Astrocyte of the hippocampus (primary cell): Measurements from ENCODE around the gene LATS2.
A peak's percentile ranks its signal among the peaks of the same experiment; 100 is the strongest.

Source experiments
- DNase-seq: peaks from one replicate; pipeline ENCODE4 v3.0.0; 2011; ENCODE audit warnings: low read depth, low spot score

LATS2 gene

DNA sequence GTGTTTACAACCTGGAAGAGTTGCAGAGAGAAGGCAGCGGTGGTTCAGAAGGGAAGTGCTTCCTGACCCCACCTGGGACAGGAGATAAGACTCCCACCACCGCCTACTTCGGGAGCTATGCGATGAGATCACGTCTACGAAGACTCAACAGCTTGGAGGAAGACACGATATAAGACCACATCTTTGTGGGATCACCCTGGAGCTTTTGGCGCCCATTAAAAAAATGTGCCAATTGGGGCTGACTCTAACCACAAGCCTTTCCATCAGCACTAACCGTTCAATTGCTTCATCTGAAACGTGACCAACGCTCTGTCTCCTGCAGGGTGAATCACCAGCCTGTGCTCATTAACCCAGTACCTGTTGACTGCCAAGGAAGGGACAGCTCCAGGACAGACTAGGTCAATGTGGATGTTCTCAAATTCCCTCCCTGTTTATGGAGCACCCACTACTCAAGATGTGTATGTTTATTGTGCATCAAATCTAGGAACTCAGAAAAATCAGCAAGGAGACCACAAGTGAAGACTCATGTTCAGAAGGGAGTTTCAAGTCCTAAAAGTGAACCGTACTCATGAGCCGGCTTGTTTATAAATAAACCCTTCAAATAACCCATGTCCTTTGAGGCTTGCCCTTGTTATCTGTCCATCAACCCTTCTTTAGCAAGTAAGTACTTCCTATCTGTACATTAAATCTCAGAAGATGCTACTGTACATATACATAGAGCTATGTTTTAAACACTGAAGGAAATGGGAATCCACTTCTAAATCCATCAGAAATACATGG, 67.5 kb downstream of the LATS2 start:
- peak; percentile 79 for DNase-seq

DNA sequence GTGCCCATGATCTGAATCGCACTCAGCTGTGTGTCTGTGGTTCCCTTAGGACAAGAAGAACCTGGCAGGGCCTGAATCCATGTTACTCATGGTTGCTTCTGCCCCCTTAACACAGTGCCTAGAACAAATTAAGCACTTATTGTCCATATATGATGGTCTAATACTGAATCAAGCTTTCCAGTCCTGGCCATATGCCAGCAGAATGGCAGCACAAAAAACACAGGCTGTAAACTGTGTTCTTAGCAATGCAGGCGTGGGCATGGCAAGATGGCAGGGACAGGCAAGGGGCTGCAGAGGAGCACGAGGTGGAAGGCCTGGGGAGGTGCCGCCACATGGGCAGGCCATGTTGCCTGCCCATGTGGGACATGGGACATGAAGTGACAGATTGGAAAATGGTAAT, 68.2 kb downstream of the LATS2 start:
- no peak for DNase-seq

DNA sequence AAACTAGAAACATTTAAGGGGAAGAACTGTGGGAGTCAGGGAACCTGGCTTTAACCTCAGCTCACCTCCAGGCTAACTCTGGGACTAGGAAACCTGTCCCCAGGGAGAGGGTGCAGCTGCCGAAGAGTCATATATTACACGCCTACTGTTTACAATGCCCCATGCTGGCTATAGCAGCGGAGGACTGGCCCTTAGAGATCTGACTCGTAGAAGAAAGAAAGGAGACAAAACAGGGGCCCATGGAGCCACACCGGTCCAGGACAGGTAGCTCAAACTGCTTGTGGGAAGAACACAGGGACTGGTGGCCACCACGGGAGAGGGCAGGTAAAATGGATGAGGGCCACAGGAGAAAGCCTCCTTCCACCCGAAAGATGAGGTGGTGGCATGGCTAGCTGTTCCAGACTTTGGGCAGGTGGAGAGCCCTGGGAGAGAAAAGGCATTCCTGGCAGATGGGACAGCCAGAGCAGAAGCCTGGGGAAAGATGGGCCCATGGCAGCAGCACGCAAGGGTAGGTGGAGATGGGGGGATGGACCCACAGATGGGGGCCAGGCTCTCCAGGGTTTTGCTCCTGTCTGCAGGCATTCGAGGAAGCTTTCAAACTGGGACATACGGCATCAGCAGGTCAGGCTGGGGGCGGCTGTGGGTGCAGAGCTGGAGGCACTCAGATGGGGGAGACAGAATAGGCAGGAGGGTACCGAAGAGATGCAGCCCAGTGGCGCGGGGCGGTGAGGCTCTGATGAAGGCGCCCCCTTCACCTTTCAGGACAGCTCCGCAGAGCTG, 69.5 kb downstream of the LATS2 start:
- no peak for DNase-seq

DNA sequence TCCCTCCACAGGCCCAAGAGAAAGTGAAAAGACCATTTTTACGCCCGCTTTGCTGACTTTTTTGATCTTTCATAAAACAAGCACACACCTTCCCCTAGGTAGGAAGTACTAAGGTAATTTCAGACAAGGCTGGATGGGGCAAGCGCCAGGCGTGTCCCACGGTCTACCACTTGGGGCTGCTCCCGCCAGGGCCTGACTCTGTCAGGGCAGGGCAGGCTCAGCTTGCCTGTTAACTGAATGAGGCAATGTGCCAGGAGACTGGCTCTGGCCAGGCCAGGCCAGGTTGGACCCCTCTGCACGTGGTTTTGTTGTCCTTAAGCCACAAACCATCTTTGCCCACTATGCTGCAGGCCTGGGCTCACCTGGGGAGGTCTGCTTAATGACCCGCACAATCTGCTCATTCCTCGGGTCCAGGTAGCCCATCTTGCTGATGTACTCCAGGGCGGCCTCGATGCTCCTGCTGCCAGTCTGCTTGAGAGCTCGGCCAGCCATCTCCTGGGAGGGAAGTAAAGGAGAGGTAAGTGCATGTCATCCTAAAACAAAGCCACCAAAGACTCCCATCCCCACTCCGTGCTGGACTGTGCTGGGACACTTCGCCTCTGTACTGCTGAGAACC, 70.4 kb downstream of the LATS2 start:
- no peak for DNase-seq

DNA sequence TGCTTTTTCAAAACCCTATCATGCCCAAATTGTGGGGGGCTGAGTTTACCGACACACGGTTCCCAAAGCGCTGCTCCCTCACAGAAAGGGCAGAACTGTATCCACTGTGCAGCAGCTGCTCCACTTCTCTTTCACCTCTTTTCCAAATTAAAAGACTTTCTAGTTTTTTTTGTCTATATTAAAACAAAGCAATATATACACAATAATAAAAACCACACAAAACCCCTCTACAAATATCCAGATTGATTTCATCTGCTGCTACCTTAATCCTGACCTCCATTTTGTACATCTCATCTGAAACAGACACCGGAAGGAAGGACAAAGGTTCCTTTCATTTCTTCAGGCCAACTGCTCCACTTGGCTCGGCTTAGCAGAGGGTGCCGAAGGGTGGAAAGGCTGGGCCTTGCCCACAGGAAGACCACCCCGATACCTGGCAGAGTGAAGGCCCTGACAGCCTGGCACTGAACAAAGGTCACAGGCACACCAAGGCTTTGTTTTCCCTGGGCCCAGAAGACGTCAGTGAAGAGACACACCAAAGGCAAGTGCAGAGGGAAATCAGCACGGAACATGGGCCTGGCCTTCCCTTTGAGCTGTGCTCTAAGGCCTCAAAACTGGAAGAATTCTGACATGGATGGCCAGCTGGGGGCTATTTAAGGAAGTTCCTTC, 71.6 kb downstream of the LATS2 start:
- no peak for DNase-seq

DNA sequence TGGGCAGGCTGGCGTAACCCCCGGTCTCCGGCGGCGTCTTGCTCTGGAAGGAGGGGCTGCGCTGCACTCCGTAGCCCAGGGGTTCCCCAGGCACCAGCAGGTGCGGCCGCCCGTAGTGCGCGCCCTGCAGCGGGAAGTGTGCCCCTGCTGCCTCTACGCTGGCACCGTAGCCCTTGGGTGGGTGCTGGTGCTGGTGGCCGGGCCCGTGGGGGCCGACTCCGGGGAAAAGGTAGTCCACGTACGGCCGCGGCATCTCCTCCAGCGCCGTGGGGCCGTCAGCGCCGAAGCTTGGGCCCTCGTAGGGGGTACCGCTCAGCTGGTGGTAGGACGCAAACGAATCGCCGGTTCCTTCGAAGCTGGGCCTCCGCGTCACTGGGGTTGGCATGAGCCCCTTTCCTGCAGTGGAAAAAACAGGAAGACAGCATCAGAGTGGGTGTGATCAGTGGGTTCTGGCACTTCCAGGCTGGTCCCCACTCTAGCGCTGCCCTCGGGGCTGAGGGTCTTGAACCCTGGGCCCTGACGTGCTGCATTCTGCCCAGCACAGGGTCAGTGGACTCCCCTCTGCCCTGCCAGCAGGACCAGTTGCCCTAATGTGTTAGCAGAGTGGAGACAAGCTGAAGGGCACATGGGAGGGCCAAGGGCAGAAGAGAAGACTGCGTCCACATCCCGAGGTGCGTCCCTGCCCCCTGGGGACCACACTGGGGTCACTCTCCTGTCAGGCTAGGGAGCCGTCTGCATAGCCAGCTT, 72.3 kb downstream of the LATS2 start:
- no peak for DNase-seq

DNA sequence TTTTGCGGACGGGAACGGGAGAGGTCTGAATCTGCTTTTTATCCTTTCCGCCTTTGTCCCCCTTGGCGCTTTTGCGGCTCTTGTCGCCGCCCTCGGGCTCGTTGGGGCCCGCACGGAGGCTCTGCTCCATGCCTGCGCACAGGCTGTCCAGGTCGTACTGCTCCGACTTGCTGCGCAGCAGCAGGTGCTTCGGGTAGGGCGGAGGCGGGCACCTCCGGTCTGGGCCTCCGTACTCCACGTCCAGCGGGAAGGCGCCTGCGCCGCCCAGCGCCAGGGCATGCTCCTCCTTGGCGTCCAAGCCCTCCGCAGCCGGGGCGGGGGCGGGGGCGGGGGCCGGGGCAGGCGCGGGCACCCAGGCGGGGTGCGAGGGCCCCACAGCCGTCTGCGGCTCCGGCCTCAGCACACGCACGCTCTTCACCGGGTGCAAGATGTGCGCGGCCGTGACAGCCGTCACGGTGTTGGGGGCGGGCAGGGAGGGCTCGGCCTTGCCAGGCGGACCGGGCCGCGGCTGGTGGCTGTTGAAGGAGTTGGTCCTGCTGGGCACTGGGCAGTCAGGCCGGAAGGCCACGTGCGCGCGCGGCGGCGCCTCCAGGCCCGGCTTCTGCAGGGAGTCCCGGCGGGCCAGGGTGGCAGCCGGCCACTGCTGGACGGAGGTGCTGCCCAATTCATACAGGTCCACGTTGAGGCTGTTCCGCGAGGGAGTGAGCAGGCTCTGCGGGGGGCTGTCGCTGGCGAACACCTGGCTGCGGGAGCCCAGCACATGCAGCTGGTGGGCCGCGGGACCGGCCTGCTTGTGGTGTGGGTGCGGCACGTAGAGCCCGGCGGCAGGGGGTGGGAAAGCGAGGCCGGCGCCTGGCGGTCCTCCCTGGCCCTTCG, 73.1 kb downstream of the LATS2 start:
- DNase-seq: no peak

DNA sequence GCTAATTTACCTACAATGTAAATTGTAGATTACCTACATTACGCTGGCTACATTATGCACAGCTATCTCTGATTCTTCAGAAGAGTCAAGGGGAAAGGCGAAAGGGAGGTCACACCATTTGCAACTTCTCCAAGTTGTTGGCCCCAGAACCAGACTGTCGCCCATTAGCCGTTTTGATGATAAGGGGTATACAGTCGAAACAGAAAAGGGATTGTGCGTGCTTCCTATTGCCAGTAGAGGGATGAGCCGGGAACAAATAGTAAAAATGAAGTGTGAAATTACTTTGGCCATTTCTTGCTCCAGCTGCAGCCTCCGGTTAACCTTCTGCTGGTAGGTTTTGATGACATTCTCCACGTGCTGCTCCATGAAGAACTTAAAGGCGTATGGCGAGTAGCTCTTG, 73.8 kb downstream of the LATS2 start:
- DNase-seq: no peak

DNA sequence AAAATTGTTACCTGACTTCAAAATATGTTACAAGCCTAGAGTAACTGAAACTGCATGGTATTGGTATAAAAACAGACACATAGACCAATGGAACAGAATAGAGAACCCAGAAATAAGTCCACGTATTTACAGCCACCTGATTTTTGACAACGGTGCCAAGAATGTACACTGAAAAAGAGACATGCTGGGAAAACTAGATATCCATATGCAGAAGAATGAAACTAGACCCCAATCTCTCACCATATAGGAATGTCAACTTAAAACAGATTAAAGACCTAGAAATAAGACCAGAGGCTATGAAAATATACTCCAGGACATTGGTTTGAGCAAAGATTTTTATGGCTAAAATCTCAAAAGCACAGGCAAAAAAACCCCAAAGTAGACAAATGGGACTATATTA, 76.5 kb downstream of the LATS2 start:
- DNase-seq: no peak

DNA sequence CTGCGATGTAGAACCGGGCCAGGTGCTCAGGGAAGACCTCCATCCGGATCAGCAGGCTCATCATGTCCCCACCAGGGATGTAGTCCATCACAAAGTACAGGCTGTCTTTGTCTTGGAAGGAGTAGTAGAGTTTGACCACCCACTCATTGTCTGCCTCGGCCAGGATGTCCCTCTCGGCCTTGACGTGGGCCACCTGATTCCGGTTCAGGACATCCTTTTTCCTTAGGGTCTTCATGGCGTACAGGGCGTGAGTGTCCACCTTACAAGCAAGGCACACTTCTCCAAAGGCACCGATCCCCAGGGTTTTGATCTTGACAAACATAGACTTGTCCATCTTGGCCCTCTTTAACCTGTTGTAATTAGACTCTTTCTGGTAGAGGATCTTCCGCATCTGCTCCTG, 78.0 kb downstream of the LATS2 start:
- DNase-seq: no peak

DNA sequence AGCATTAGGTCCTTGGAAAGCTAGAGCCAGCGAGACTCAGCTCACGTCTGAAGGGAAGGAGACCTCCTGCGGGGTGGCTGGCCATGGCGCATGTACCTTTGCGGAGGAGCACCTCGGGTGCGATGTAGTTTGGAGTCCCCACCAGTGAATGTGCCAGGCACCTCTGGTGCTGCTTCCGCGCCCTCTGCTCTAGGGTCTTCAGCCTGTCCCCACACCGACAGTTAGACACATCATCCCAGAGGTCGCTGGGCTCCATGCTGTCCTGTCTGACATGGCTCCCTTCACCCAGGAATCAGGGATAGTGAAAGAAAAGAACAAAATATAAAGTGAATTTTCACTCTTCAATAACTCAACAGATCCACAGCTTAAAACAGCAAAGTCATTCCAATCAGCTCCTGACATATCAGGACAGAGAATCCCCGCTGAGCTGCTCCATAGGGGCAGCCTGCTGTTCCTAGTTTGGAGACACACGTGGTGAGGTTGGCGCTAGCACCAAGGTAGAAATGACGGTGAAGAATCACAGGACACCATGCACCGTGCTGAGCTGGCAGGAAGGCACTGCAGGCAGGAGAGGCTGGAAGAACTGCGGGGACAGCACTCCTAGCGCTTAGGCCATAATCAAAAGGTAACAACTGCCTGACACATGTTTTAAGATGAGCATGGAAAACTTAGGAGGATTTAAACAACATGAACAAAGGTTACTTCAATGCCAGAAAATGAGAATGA, 79.9 kb downstream of the LATS2 start:
- DNase-seq: no peak

DNA sequence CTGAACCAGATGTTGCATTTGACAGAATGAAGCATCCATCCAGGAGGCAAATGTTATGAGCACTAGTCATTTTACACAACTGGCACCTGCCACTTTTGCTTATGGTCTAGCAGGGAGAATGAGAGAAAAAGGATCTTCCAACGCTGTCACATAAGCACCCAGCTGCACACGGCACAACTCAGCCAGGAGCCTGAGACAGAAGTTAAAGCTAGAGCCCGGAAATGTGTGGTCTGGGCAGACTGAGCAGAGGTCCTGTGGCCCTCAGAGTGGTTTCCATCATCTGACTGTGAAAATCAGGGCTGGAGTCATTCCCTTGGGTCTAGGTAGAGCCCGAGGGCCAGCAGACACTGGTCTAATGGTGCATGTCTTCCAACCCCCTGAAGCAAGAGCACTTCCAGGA, 80.5 kb downstream of the LATS2 start:
- no peak for DNase-seq

DNA sequence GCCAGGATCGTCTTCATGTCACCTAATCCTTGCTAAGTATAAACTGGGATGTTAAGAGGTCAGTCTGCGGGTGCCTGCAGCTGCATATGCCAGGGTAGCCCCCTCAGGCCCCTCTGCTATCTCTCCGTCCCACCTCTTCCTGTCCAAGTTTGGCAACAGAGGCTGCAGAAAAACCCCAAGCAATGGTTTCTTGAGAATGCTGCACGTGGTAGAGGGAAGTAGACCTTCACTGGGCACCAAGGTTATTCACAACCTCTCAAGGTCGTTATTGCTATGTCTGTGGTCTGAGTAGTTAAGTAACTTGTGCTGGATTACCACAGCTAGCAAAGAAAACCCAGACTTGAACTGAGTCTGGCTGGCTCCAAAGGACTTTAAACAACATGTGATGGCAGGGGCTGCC, 81.0 kb downstream of the LATS2 start:
- no peak for DNase-seq

DNA sequence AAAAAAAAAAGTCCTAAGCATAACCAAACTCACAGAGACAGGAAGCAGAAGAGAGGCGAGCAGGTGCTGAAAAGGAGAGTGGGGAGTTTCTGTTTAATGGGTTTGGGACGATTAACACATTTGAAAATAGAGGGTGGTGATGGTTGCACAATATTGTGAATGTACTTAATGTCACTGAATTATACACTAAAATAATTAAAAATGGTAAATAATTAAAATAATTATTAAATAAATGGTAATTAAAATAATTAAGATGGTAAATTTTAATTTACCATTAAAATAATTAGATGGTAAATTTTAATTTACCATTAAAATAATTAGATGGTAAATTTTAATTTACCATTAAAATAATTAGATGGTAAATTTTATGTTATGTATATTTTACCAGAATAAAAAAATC, 84.0 kb downstream of the LATS2 start:
- DNase-seq: no peak

DNA sequence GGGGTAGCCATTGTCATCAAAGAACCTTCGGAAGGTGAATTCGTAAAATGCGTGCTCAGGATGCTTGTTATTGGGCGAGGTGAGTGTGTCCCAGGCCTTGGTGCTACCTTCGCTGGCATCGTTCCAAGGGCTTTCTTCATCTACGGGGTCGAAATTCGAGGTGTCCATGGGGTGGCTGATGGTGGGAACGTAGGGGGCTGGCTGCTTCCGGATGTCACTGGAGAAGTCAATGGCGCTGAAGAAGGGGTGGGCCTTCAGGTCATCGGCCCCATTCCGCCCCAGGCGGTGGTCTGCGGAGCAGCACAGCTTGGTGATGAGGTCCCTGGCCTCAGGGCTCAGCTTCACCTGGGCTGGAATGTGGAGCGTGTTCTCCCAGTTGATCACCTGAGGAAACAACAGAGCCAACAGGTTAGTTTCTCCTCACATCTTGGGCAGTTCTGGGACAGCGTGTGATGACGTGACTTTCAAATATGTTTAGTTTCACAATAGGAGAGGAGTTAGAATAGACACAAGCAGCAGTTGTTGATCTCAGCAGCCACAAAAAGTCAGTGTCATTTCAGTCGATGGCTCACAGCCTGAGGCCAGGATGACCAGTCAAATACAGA, 86.3 kb downstream of the LATS2 start:
- DNase-seq: no peak

DNA sequence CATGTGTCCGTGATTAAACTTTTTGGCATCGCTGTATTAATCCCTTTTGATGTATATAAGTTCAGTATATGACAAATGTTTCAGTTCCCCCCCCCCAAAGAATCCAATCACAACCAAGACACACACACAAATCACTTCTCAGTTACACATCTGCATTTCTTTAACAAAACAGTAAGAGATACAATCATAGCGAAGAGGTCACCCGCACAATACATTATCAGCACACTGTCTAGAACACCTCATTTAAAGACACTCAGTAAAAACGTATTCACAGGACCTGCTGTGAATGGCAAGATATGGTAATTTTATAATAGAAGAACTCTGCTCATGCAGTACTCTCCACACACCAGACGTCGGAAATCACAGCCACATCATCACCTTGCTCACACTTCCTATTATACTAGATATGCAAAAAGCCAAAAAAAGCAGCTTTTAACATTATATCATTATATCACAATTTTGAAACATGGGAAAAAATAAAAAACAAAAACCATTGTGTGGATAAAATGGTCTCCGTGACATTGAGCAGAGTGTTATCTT, 87.4 kb downstream of the LATS2 start:
- DNase-seq: no peak

DNA sequence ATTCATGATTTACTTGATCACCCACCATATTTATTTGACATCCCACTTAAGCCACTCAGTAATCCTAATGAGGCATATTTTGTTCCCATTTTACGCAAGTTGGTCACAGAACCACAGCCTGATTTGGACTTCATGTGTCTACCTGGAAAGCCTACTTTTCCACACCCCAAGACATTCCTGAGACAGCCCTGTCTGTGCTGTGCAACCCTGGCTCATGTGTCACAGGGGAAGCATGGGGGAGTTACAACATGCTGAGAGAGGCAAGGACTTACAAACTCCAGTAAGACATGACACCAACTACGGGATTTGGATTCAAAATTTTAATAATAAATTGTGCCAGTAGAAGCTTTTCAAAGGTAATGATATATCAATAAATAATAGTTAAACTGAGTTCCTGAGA, 88.7 kb downstream of the LATS2 start:
- no peak for DNase-seq

DNA sequence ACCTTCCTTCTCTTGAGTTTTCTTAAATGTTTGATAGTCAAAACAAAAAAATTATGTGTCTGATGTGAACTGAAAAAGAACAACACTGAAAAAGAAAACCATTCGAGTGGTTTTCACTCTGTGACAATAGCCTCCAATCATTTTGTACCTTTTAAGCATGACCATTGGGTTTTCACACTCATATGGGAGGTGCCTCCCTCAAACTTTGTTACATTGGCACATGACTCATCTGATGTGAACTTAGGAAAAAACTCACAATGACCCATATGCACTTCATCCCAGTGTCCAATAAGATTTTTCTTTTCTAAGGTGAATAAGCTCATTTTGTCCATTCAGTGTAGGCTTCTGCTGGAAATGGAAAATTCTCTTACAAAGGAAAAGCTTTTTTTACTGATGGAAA, 92.2 kb downstream of the LATS2 start:
- peak; percentile 41 for DNase-seq

DNA sequence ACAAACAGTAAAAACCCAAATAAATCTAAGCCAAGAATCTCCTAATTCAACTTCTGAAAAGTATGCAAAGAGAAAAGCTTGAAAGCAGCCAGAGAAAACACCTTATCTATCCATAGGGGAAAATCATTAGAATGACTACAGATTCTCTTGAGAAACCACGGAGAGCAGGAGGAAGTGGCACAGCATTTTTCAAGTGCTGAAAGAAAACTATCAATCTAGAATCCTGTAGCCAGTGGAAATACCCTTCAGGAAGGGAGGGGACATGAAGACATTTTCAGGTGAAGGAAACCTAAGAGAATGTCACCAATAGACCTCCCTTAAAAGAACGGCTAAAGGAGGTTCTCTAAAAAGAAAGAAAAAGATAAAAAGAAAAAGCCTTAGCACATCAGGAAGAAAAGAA, 92.6 kb downstream of the LATS2 start:
- no peak for DNase-seq
